GM10847 (cell line): ENCODE data around the gene ZNF516.

Source experiments
- POLR2A ChIP-seq: IDR thresholded peaks from 2 replicates; pipeline ENCODE4 v1.6.1; 2011; ENCODE audit not compliant: insufficient read length; ENCODE audit errors: extremely low read depth

The ZNF516 gene

DNA sequence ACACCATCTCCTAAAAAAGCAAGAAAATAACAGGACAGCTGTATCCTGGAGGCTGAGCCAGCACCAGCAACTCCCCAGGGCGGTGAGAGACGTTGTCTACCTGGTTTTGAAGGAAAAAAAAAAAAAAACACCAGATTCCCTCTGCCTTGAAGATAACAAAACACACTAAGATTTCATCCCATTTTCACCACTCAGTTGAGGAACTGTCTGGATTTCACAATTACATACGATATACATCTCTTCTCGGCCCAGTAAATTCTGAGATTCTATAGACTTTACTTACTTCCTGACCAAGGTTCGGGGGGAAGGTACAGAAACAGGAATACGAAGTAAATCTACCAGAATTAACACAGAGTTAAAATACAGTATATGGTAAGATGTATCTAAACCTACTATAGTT lies 8.5 kb downstream of the ZNF516 start:
- no peak for TF ChIP-seq POLR2A

DNA sequence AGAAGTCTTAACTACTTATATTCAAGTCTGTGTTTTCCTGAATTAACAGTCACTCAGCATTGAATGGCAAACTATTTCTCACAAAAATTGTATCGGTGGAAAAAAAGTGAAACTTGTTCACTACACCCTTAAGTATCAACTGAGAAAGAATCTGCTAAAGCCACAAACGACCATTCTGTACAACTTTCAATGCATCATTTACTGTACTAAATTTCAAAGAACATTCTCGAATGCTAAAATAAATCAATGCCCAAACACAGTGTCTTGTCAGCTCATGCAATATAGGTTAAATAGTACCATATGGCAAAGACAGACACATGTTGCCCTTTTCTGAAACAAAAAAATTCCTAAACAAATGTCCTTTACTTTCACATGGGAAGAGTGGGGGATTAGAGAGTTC lies 9.0 kb downstream of the ZNF516 start:
- TF ChIP-seq POLR2A: no peak

DNA sequence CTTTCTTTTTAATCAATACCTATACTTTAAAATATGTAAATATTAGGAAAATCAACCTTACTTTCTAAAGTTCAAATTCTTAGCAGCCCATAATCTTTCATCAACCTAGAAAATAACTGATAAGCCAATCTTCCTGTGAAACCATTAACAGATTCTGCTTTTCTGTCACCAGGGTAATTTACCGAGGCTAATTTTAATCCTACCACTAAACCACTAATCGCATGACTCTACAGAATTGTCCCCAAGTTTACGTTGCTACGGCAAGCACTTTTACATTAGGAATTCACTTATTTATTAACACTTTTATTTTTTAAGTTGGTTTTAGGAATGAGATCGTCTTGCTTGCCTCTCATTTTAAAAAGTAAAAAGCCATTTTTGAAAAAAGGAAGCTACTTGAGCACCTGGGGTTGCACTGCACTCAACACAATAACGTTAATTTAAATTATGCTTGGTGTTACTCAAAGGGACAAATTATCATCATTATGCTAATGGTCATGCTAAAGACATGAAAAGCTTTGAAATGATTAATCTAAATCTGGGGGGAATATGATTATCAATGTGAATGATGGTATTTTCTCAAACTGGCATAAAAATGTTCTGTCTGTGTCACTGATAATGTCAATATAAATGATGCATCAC lies 10.2 kb downstream of the ZNF516 start:
- TF ChIP-seq POLR2A: no peak

DNA sequence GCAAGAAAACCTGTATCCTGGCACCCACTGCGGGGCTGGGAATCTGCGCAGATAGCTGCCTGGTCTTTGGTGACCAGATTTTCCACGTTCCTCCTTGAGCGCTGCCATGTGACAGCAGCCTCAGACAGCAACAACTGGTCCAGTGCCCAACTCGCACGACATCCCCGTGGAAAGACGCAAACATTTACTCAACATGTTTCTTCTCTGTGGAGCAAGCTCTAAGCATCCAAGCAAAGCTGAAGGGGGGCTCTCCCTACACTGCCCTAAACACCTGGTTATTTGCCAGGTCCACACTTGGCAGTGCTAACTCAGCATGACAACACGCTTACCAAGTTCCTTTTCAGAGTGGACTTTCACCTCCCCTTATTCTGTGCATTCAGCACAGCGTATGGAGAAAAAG lies 11.3 kb downstream of the ZNF516 start:
- no peak for TF ChIP-seq POLR2A

DNA sequence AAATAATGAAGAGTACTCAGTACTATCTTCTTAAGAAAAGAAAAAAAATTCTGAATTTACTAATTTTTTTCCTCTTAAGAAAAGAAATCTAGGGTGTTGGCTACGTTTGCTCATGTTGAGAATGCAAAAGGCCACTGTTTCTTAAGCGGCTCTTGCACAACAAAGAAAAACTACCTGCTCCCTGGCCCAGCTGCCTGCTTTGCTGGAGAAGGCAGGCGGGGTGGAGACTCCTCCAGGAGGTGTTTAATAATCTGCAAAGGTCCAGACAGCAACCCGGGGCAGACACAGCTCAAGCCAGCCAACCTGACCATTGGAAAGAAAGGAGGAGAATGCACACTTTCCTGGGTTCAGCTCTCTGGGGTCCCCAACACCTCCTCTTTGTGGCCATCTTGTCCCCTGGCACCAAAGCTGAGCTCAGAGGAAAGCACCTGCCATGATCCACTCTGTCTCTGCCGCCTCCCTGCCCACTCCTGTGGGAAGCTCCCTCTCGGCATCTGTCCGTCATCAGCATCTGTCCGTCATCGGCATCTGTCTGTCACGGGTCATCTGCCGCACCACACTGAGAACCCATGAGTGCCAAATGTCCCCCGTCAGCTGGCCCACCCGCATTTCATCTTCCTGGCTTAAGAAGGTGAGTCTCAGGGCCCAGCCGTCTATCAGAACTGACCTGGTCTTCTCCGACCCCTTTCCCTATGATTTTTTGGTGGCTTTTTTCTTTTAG lies 11.9 kb downstream of the ZNF516 start:
- TF ChIP-seq POLR2A: no peak

DNA sequence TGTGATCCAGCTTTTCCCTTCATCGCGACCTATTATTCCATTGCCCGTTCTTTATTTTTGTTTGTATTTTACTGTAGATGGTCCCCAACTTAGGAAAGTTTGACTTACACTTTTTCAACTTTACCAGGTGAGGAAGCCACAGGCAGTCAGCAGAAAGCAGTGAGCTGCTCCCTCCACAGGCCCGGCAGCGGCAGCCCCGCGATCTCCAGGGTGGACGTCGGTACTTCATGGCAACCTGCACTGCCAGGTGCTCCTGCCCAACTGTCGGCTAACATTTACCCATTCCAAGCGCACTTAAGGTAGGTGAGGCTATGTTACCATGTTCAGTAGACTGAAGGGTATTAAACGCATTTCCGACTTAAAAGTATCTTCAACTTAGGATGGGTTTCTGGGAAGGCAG lies 12.8 kb downstream of the ZNF516 start:
- TF ChIP-seq POLR2A: no peak

DNA sequence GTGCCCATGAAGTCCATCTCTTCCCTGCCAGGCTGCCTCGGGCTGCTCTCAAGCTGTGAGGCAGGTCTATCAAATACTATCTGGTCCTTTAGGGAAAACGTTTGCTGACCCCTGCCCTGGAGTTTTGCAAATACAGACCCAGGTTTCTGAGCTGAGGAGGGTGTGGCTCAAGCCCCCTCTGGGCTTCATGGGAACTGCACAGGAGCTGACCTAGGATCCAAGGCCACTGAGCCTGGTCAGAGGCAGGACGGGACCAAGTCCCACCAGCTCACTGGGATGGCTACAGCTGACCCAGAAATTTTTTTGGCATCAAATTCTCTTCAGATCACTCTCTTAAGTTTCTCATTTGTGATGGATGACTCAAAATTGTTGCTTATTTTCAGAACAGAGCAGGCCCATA lies 14.1 kb downstream of the ZNF516 start:
- no peak for TF ChIP-seq POLR2A

DNA sequence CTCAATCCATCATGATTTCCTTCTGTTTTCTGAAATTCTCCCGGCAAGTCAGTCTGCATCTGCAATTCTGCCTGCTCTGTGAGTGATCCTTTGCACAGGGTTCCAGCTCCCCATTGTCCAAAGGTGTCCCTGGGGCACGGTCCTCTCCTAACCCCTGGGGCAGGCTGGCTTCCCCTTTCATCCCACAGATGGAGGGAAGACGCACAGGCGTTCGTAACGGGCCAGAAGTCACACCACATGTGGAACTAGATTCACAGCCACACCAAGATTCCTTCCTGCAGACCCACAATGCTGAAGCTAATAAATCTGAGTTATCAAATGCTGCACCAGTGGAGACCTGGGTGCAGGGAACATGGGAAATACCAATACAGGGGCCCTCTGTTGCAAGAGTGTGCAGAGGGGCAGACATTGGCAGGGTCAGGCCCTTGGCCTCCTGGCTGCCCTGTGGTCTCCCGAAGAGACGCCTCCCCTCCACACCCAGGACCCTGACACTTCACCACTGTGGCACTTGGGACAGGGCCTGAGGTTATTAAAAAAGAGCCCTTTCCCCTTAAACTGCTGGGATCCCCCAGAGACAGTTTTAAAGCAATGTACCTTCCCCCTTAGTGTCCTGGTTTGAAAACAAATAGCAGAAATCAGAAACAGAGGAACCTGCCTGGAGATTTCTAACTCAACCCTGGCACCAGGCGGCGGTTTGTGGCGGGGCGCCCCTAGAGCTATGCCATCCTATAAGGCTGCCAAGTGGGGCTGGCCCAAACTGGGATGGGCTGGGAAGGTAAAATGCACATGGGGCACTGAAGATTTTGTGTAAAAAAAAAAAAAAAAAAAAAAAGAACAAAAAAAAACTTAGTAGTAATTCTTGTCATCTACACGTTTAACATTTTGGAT lies 15.4 kb downstream of the ZNF516 start:
- TF ChIP-seq POLR2A: no peak

DNA sequence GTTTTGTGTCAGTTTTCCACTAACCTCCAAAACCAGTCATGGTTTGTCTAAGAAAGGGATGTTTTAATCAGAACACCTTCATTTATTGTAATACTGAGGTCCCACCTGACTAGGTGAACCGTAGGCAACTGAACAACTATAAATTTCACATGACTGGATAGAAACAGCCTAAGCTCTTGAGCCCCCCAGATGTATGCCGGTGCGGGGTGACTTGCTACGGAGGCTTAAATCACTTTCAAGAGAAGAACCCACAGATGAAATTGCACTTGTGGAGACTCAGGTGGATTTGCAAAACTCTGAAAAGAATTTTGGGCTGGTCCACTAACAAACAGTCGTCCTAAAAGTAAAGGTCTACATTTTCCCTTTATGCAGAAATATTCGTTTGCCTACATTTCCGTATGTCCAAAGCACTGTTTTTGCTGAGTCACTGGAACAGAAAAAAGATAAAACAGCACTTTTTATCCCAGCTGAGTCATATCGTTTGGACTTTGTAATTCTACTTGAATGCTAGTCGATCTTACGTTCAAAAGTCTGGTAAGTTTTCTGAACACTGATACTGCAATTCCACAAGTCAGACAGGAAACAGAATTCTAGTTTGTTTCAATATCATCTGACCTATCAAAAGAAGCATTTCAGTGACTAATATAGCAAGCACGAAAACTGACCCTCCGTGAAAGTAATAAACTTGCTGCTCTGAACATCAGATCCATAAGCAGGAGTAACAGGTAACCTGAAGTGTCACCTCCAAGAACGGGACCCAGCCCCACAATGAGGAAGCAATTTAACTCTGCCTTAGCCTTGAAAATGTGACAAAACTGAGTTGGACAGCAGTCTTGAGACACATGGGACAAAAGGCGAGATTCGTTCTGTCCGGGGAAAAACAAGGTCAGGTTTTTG lies 18.1 kb downstream of the ZNF516 start:
- no peak for TF ChIP-seq POLR2A

DNA sequence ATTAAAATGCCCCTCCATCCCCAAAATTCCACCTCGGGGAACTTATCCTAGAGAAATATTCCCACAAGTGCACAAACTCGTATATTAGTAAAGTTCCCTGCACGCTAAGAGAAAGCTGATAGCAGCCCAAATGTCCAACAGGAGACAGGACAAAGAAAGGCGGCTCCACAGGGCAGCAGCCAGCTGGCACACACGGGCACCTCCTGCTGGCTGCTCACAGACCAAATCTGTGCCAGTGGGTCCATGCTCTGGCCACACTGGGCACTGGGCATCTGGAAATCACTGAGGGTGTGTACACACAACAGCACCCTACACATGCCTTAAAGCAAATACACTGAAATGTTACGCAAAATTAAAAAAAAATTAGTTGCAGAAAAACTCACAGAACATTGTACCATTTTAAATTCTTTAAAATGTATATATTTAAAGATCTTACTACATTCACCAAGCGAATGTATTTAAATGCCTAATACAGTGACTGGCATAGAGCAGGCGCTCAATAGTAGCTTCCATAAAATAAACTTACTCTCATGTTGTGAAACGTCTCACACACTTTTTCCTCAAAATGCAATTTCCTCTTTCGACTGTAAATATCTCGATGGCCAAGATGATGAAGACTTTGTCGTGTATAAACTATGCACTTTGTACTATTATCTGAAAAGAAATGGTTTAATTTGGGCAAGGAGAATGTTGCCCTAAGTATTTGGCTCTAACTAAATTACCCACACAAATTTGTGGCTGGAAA lies 19.4 kb downstream of the ZNF516 start:
- TF ChIP-seq POLR2A: no peak

DNA sequence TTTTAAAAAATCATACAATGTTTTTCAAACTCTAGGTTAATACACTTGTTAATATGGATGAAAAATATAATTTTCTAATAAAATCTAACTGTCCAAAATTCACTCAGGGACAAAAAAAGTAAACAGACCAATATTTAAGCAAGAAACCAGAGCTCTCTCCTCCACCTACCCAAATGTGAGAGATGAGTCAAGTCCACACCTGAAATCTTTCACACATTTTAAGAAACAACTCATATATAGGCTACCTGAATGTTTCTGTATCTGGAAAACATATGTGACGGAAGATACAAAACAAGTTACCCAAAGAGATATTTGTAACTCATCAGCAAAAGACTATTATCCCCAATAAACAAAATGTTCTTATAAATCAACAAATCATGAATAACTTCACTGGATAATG lies 20.2 kb downstream of the ZNF516 start:
- no peak for TF ChIP-seq POLR2A

DNA sequence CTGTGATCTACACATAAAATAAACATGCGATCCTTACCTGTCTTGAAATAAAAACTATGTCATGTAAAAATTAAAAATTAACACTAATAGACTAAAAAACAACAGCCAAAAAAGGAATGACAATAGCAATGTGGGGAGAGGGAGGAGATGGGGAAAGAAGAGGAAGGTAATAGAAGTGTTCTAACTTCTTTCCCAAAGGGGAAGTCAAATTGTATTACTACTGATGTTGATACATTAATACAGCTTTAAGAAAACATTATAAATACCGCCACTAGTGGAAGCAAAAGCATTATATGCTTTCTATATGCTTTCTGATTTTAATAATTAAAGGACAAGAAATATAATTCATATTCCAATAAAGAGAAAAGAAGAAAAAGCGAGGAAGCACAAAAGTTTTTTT lies 22.2 kb downstream of the ZNF516 start:
- TF ChIP-seq POLR2A: no peak

DNA sequence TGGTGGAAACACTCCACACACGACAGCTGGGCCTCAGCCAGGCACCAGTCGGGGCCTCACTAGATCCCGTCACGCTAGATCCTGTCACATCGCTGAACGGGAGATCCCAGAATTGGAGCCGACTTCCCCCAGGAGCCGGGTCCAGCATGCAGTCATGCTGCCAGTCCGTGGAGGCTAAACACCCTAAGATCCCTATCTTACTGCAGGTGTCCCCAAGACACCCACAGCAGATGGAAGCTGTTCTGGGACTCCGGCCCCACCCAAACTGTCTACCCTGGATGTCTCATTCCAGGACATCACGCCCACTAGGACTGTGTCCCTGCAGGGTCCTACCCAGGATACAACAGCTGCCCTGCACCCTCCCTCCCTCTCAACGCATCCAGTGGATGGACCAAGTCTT lies 23.4 kb downstream of the ZNF516 start:
- no peak for TF ChIP-seq POLR2A
